ENCODE results near the gene CUX1. TPM values are rescaled to one million over a fixed set of nuclear protein-coding genes. Genes with fewer than 3 reads are reported as not detected.

The CUX1 gene
- total RNA-seq, 3 donors from 2014 or later: 85.2 to 167 (median 120) TPM

- peaks cover 20% of the 10 kb centered on the region for H3K4me1 ChIP-seq (ENCODE audit: low read depth)
- intact Hi-C loops (cut with DNase I, micrococcal nuclease): no loop called here
- TF ChIP-seq, protein P1, sequence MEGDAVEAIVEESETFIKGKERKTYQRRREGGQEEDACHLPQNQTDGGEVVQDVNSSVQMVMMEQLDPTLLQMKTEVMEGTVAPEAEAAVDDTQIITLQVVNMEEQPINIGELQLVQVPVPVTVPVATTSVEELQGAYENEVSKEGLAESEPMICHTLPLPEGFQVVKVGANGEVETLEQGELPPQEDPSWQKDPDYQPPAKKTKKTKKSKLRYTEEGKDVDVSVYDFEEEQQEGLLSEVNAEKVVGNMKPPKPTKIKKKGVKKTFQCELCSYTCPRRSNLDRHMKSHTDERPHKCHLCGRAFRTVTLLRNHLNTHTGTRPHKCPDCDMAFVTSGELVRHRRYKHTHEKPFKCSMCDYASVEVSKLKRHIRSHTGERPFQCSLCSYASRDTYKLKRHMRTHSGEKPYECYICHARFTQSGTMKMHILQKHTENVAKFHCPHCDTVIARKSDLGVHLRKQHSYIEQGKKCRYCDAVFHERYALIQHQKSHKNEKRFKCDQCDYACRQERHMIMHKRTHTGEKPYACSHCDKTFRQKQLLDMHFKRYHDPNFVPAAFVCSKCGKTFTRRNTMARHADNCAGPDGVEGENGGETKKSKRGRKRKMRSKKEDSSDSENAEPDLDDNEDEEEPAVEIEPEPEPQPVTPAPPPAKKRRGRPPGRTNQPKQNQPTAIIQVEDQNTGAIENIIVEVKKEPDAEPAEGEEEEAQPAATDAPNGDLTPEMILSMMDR (IDR thresholded peaks at IDR 0.05): no peak
- no peaks in the 10 kb centered on the region for H3K9me3 ChIP-seq
- H3K36me3 ChIP-seq (ENCODE audit: low read depth): no peaks in the 10 kb centered on the region
- H3K4me3 ChIP-seq: no peak overlapping the region
- ATAC-seq (no peak), DNase-seq (no peak)
Measured at GRCh38 chr7:101859411-101860106, 42.1 kb downstream of the CUX1 start.

GRCh38 chr7:101860316-101861217 lies 43.1 kb downstream of the CUX1 start:
- Histone ChIP-seq H3K4me3 (no peak overlapping the region), H3K4me1 (ENCODE audit: low read depth) (peaks cover 16% of the 10 kb centered on the region), H3K9me3 (no peaks in the 10 kb centered on the region), H3K36me3 (ENCODE audit: low read depth) (no peaks in the 10 kb centered on the region)
- intact Hi-C loops (cut with DNase I, micrococcal nuclease): no loop called here
- ATAC-seq (no peak), DNase-seq (no peak)
- TF ChIP-seq, protein P1 (IDR thresholded peaks at IDR 0.05): no peak

DNA sequence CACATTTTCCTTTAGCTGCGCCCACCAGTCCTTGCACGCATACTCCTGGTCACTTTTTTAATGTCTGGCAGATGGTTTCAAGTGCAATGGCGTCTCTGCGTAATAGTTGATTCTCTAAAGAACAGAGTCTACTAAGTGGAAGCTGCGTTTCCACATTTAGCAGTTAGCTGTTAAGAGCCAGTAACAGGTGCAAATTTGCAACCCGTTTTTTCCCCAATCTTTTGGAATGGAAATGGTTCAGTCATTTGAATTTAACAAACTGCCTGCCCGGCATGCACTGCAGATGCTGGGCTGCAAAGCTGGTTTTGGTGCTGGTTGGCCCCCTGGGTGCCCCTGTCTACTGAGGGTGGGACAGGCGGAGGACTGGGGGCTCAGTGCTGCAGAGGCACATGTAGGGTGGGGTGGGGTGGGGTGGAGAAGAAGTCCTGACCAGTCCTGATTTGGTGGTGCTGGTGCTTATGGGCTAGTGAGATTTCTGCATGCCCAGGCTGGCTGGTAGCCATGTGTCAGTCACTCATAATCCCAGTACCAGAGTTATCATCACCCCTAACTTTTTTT lies 43.9 kb downstream of the CUX1 start:
- Histone ChIP-seq H3K4me3 (no peak overlapping the region), H3K9me3 (no peaks in the 10 kb centered on the region), H3K36me3 (ENCODE audit: low read depth) (no peaks in the 10 kb centered on the region), H3K4me1 (ENCODE audit: low read depth) (peaks cover 12% of the 10 kb centered on the region)
- TF ChIP-seq, protein P1 (IDR thresholded peaks at IDR 0.05): no peak
- no peak for DNase-seq
- intact Hi-C loops (cut with DNase I, micrococcal nuclease): no loop called here
- no peak for ATAC-seq

- intact Hi-C loops (cut with DNase I, micrococcal nuclease): no loop called here
- ATAC-seq (no peak), DNase-seq (no peak)
- H3K4me3 ChIP-seq: no peak overlapping the region
- TF ChIP-seq, protein P1 (IDR thresholded peaks at IDR 0.05): no peak
- H3K36me3 ChIP-seq (ENCODE audit: low read depth): no peaks in the 10 kb centered on the region
- H3K9me3 ChIP-seq: no peaks in the 10 kb centered on the region
- H3K4me1 ChIP-seq (ENCODE audit: low read depth): peaks cover 3% of the 10 kb centered on the region
Measured at GRCh38 chr7:101862280-101863220, 45.1 kb downstream of the CUX1 start.

DNA sequence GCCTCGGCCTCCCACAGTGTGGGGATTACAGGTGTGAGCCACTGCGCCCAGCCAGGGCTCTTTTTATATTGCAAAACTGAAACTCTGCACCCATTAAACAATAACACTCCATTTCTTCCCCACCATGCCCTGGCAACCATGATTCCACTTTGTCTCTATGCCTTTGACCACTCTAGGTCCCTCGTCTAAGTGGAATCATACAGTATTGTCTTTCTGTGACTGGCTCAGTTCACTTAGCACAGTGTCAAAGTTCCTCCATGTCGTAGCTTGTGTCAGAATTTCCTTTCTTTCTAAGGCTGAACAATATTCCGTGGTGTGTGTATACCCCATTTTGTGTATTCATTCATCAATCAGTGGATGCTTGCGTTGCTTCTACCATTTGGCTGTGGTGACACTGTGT lies 46.2 kb downstream of the CUX1 start:
- Histone ChIP-seq H3K4me3 (no peak overlapping the region), H3K36me3 (ENCODE audit: low read depth) (no peaks in the 10 kb centered on the region), H3K4me1 (ENCODE audit: low read depth) (no peaks in the 10 kb centered on the region), H3K9me3 (no peaks in the 10 kb centered on the region)
- ATAC-seq (no peak), DNase-seq (no peak)
- TF ChIP-seq, protein P1 (IDR thresholded peaks at IDR 0.05): no peak
- intact Hi-C loops (cut with DNase I, micrococcal nuclease): no loop called here

Measured in mucosa of descending colon (tissue), 3 donors.